GM18508 (cell line): ENCODE results near the gene ZC3H12C.
"Not testable (repeated sequence)": the region's sequence is repeated elsewhere in the genome, so short reads cannot be mapped to it uniquely, and the experiment has no call there.

Source experiments
- ATAC-seq: cut with Tn5 transposase; IDR thresholded peaks from one replicate; pipeline ENCODE4 v1.9.1; 2021; ENCODE audit warnings: moderate number of reproducible peaks; ENCODE audit not compliant: insufficient read depth, unreplicated experiment

Gene ZC3H12C

GRCh38 chr11:110092515-110093406 is at the start of gene ZC3H12C:
TSS of gene ZC3H12C (plus strand) at chr11:110093392. CDS start at chr11:110093412, 20 bp downstream.
- ATAC-seq, result peak; percentile 31

- no peak for ATAC-seq
These were observed 48.8 kb upstream of the ZC3H12C start for GRCh38 chr11:110044226-110044968.

- no peak for ATAC-seq
These were observed 46.3 kb upstream of the ZC3H12C start for GRCh38 chr11:110046775-110047380.

- no peak for ATAC-seq
These were observed 43.5 kb upstream of the ZC3H12C start for GRCh38 chr11:110049501-110050200.

GRCh38 chr11:110050201-110050506 is 43.0 kb upstream of the ZC3H12C start:
- ATAC-seq, result no peak

- ATAC-seq, result no peak
These were observed 39.3 kb upstream of the ZC3H12C start for GRCh38 chr11:110053848-110054414.

GRCh38 chr11:110056956-110057355 is 36.2 kb upstream of the ZC3H12C start:
- no peak for ATAC-seq

- peak; percentile 50 for ATAC-seq
These were observed 33.3 kb upstream of the ZC3H12C start for GRCh38 chr11:110059706-110060463.

- no peak for ATAC-seq
These were observed 31.9 kb upstream of the ZC3H12C start for GRCh38 chr11:110061296-110061695.

- ATAC-seq, result no peak
These were observed 30.9 kb upstream of the ZC3H12C start for GRCh38 chr11:110062247-110062646.

GRCh38 chr11:110065189-110065588 is 28.0 kb upstream of the ZC3H12C start:
- ATAC-seq, result no peak

GRCh38 chr11:110068001-110068400 is 25.2 kb upstream of the ZC3H12C start:
- not testable (repeated sequence) for ATAC-seq

- ATAC-seq, result no peak
These were observed 23.9 kb upstream of the ZC3H12C start for GRCh38 chr11:110069158-110069737.

GRCh38 chr11:110070176-110070575 is 23.0 kb upstream of the ZC3H12C start:
- ATAC-seq, result no peak

GRCh38 chr11:110071197-110071596 is 22.0 kb upstream of the ZC3H12C start:
- ATAC-seq, result peak; percentile 51

- ATAC-seq, result no peak
These were observed 20.3 kb upstream of the ZC3H12C start for GRCh38 chr11:110072930-110073329.

- ATAC-seq, result no peak
These were observed 18.7 kb upstream of the ZC3H12C start for GRCh38 chr11:110074499-110074898.

- ATAC-seq, result no peak
These were observed 17.9 kb upstream of the ZC3H12C start for GRCh38 chr11:110075105-110075846.
